ENCODE measurements around the gene SPTLC2.

The SPTLC2 gene

DNA sequence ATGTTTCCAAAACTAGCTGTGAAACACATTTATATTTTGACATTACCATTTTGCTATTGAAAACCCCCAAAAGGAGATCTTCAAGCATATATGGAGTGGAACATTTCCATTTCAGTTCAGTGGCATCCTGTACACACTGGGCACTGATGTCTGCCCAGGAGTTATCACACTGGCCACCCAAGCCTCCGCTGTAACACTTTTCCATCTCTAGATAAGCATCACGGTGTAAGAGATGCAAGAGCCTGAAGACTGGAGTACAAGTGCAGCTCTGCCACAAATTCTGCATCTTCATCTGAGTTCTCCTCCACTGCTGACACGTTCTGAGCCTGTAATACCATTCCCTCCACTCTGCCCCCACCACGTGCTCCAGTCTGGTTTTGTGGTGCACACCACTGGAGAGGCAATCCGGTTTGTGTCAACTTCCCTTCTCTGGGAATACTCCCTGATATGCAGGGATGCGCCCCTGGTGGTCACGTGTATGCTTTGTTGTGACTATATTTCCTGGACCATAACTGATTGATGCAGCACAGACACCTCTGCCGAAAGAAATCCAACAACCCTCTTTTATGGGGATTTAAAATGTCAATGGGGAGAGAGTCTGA is 12.7 kb downstream of the SPTLC2 start:
- no peak overlapping the region for H3K4me3 ChIP-seq (ENCODE audit: control insufficient read depth, low read depth, low read length)
- TF ChIP-seq, protein P1, sequence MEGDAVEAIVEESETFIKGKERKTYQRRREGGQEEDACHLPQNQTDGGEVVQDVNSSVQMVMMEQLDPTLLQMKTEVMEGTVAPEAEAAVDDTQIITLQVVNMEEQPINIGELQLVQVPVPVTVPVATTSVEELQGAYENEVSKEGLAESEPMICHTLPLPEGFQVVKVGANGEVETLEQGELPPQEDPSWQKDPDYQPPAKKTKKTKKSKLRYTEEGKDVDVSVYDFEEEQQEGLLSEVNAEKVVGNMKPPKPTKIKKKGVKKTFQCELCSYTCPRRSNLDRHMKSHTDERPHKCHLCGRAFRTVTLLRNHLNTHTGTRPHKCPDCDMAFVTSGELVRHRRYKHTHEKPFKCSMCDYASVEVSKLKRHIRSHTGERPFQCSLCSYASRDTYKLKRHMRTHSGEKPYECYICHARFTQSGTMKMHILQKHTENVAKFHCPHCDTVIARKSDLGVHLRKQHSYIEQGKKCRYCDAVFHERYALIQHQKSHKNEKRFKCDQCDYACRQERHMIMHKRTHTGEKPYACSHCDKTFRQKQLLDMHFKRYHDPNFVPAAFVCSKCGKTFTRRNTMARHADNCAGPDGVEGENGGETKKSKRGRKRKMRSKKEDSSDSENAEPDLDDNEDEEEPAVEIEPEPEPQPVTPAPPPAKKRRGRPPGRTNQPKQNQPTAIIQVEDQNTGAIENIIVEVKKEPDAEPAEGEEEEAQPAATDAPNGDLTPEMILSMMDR (IDR thresholded peaks at IDR 0.05; ENCODE audit: control insufficient read depth, insufficient read depth, low read depth, low read length, missing control alignments): no peak
- DNase-seq (ENCODE audit: low read depth): no peak

DNA sequence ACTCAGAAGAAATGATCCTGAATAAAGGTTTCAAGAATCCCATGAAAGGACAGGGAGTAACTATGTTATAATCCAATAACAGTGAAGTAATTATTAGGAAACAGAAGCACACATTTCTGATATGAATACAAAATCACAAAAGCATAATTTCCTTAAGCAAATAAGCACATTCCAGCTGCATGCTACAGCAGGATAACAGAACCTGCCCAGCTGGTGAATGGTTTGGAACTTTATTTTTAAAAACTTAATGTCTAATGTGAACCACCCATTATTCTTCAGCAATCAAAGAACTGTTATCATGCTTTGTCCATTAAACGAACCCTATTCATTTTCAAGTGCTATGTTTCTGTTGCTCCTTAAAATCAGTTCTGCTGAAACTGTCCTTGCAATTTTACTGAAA is 13.4 kb downstream of the SPTLC2 start:
- no peak overlapping the region for H3K4me3 ChIP-seq (ENCODE audit: control insufficient read depth, low read depth, low read length)
- DNase-seq (ENCODE audit: low read depth): no peak
- TF ChIP-seq, protein P1 (IDR thresholded peaks at IDR 0.05; ENCODE audit: control insufficient read depth, insufficient read depth, low read depth, low read length, missing control alignments): no peak

DNA sequence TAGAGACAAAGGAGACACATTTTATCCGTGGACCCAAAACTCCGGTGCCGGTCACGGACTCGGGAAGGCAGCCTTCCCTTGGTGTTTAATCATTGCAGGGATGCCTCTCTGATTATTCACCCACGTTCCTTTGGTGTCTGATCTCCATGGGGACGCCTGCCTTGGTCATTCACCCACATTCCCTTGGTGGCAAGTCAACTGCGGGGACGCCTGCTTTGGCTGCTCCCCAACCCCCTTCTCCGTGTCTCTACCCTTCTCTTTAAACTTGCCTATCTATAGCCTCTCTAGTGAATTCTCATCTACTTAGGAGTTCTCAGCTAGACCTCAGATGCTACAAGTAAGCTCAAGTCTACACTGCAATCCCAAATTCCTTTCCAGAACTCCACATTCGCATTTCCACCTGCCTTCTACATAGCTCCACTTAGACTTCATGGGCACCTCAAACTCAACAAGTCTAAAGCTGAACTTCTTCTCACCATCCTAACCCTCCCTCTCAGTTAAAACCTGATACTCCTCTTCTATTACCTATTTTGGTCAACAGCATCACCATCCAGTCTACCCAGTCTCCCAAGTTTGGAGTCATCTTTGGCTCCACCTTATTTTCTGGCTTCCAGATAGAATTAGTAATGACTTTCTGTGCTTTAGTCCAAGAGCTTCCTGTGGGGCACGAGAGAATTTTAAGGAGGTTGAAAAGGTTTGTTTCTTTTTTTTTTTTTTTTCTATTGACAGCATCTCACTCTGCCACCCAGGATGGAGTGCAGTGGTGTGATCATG is 14.4 kb downstream of the SPTLC2 start:
- TF ChIP-seq, protein P1 (IDR thresholded peaks at IDR 0.05; ENCODE audit: control insufficient read depth, insufficient read depth, low read depth, low read length, missing control alignments): no peak
- no peak for DNase-seq (ENCODE audit: low read depth)
- H3K4me3 ChIP-seq (ENCODE audit: control insufficient read depth, low read depth, low read length): no peak overlapping the region

DNA sequence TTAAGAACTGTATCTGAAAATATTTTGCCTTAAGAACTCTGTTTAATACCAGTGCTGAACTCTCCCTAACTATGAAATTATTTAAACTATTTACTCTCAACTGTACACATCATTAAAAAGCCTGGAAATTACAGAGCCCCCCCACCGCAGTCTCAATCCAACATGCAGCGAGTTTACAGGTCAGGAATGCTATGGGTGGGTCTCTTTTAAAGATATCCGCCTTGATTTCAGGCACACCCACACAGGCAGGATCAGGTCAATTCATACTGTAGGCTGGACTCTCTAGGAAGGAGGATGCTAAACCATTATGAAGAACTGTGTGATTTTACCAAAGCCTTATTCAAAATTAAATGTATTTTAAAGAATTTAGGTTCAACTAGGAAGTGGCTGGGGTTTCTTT is 16.5 kb downstream of the SPTLC2 start:
- TF ChIP-seq, protein P1 (IDR thresholded peaks at IDR 0.05; ENCODE audit: control insufficient read depth, insufficient read depth, low read depth, low read length, missing control alignments): no peak
- H3K4me3 ChIP-seq (ENCODE audit: control insufficient read depth, low read depth, low read length): no peak overlapping the region
- no peak for DNase-seq (ENCODE audit: low read depth)

DNA sequence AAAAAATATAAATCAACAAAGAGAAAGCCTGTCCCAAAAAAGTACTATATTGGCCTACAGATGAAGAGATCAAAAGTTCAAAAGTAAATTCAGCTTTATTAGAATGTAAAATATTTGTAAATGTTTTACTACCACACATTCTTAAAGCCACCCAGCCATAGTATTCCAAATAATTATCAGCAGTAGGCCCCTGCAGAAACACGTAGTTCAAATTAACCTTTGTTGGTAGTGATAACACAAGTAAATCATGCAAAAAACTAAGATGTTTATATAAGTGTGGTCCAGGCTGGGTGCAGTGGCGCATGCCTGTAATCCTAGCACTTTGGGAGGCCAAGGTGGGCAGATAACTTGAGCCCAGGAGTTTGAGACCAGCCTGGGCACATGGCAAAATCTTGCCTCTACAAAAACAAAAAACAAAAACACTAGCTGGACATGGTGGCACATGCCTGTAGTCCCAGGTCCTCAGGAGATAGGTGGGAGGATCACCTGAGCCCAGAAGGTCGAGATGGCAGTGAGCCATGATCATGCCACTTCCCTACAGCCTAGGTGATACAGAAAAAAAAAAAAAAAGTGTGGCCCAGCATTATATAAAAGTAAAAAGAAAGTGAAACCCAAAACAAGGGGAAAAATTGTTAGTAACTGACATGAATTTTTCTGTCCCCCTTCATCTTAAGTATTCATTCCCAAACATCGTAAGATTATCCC is 17.9 kb downstream of the SPTLC2 start:
- H3K4me3 ChIP-seq (ENCODE audit: control insufficient read depth, low read depth, low read length): no peak overlapping the region
- TF ChIP-seq, protein P1 (IDR thresholded peaks at IDR 0.05; ENCODE audit: control insufficient read depth, insufficient read depth, low read depth, low read length, missing control alignments): no peak

DNA sequence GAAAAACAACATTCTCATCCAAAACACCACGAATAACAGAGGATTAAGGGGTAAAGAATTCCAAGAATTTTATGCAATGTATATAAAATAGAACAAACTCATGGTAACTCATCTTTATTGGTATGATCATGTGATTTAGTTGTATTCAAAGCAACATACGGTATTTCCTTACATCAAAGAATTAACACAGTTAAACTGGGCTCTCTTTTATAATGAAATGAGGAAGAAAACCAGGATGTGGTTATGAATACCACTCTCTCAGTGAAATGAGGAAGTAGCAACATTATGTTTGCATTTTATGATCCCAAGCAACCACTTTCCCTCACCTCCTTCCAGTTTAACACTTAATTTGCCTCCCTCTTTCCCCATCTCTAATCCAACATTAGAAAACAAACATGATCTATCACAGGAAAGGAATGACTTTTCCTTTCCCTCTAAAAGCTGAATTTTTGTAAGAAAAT is 22.9 kb downstream of the SPTLC2 start:
- no peak for DNase-seq (ENCODE audit: low read depth)
- TF ChIP-seq, protein P1 (IDR thresholded peaks at IDR 0.05; ENCODE audit: control insufficient read depth, insufficient read depth, low read depth, low read length, missing control alignments): no peak
- H3K4me3 ChIP-seq (ENCODE audit: control insufficient read depth, low read depth, low read length): no peak overlapping the region

More for the DNA sequence above, 17.9 kb downstream of the SPTLC2 start:
- no peak for DNase-seq (ENCODE audit: low read depth)

All from AG09309 (cell line).